MM.1S (cell line): ENCODE measurements around the gene BTBD3.

ENCODE experiments used
- DNase-seq: peaks from one replicate; pipeline ENCODE4 v3.0.0-alpha.2; 2015
- H2AFZ ChIP-seq: fragments of 300-600 bp; sonication (generic); 2 replicates; pipeline ENCODE4 v1.6.0; 2016; ENCODE audit warnings: antibody characterized with exemption, low read length
- H3F3A ChIP-seq: fragments of 300-600 bp; sonication (generic); 2 replicates; pipeline ENCODE4 v1.6.1; 2016; ENCODE audit warnings: mild to moderate bottlenecking, antibody characterized with exemption, low read length, moderate library complexity, mixed read lengths; ENCODE audit not compliant: insufficient read depth
- H3K27ac ChIP-seq: fragments of 300-600 bp; sonication (generic); 2 replicates; pipeline ENCODE4 v1.5.1; 2016; ENCODE audit warnings: mild to moderate bottlenecking, low read length
- H3K27me3 ChIP-seq: fragments of 300-600 bp; sonication (generic); replicated peaks from 2 replicates; pipeline ENCODE4 v1.6.0; 2016; ENCODE audit warnings: low read length; ENCODE audit not compliant: insufficient read depth
- H3K36me3 ChIP-seq: fragments of 300-600 bp; sonication (generic); replicated peaks from 2 replicates; pipeline ENCODE4 v1.6.1; 2016; ENCODE audit warnings: mild to moderate bottlenecking, low read length, mixed read lengths; ENCODE audit not compliant: insufficient read depth
- H3K4me1 ChIP-seq: fragments of 300-600 bp; sonication (generic); 2 replicates; pipeline ENCODE4 v1.6.1; 2016; ENCODE audit warnings: low read length, mixed read lengths
- H3K4me2 ChIP-seq: fragments of 300-600 bp; sonication (generic); 2 replicates; pipeline ENCODE4 v1.6.0; 2016; ENCODE audit warnings: low read depth, low read length
- H3K4me3 ChIP-seq: fragments of 300-600 bp; sonication (generic); 2 replicates; pipeline ENCODE4 v1.5.1; 2016; ENCODE audit warnings: low read length, mixed read lengths
- H3K79me2 ChIP-seq: fragments of 300-600 bp; sonication (generic); 2 replicates; pipeline ENCODE4 v1.6.1; 2016; ENCODE audit warnings: mixed run types, low read length, mixed read lengths
- H3K9ac ChIP-seq: fragments of 300-600 bp; sonication (generic); 2 replicates; pipeline ENCODE4 v1.6.1; 2016; ENCODE audit warnings: low read length, mixed read lengths
- H3K9me2 ChIP-seq: fragments of 300-600 bp; sonication (generic); replicated peaks from 2 replicates; pipeline ENCODE4 v1.6.1; 2016; ENCODE audit warnings: mild to moderate bottlenecking, low read length, mixed read lengths; ENCODE audit not compliant: insufficient read depth
- H3K9me3 ChIP-seq: fragments of 300-600 bp; sonication (generic); replicated peaks from 2 replicates; pipeline ENCODE4 v1.6.1; 2016; ENCODE audit warnings: mild to moderate bottlenecking, low read length, mixed read lengths; ENCODE audit not compliant: insufficient read depth
- H4K20me1 ChIP-seq: fragments of 300-600 bp; sonication (generic); 2 replicates; pipeline ENCODE4 v1.6.1; 2016; ENCODE audit warnings: mild to moderate bottlenecking, low read length, moderate library complexity, mixed read lengths; ENCODE audit not compliant: insufficient read depth
- EZH2 ChIP-seq: fragments of 300-600 bp; sonication (generic); optimal IDR thresholded peaks from 2 replicates; pipeline ENCODE3; 2017; ENCODE audit warnings: low read depth, mild to moderate bottlenecking, antibody characterized with exemption, low read length, mixed read lengths
- EZH2phosphoT487 ChIP-seq: fragments of 300-600 bp; sonication (generic); IDR thresholded peaks from 2 replicates; pipeline ENCODE4 v1.6.1; 2018; ENCODE audit warnings: antibody characterized with exemption, low read length
- TF ChIP-seq, protein P1 (sequence below): fragments of 300-600 bp; sonication (generic); IDR thresholded peaks from 2 replicates; pipeline ENCODE4 v1.5.1; 2016; ENCODE audit warnings: antibody characterized with exemption, low read length, mixed read lengths

The BTBD3 gene

DNA sequence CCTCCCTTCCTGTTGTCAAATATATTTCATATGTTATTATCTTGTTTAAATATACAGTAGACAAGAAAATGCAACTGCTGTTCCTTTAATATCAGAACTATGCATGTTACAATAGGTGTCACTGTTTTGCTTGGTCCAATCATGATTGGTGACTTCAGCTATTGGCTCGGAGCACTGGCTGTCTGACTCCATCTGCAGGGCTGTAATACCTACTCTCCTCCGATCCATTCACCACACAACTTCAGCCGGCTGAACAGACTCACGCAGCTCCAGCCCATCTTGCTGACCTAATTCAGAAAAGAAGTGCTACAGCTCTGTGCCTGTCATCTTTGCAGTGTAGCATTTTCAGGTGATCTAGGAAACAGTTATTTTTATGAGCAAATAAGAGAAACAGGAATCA, at the start of gene BTBD3:
BTBD3 (plus strand) TSS at position 231 of the 400 bp plus-strand sequence. CDS start 383 bp downstream, outside the sequence.
- Histone ChIP-seq H3K9ac (peak within 1 kb of the TSS; percentile 87), H4K20me1 (no peaks in the 10 kb centered on the region), H3K36me3 (0 out of 2 replicates have a peak, but pooled peaks cover under 1% of the 10 kb centered on the region), H2AFZ (0 out of 2 replicates have a peak within 1 kb of the TSS, but pooled peaks have one; percentile 13), H3K4me1 (peaks cover 8% of the 10 kb centered on the region), H3K9me2 (no peaks in the 10 kb centered on the region), H3K4me3 (peak within 1 kb of the TSS; percentile 68), H3K4me2 (peak within 1 kb of the TSS; percentile 74), H3K27me3 (no peaks in the 10 kb centered on the region), H3F3A (0 out of 2 replicates have a peak, but pooled peaks cover 6% of the 10 kb centered on the region), H3K79me2 (peaks cover 43% of the 10 kb centered on the region), H3K27ac (peak within 1 kb of the TSS; percentile 83), H3K9me3 (no peaks in the 10 kb centered on the region)
- no peak for TF ChIP-seq EZH2phosphoT487
- TF ChIP-seq, protein P1, sequence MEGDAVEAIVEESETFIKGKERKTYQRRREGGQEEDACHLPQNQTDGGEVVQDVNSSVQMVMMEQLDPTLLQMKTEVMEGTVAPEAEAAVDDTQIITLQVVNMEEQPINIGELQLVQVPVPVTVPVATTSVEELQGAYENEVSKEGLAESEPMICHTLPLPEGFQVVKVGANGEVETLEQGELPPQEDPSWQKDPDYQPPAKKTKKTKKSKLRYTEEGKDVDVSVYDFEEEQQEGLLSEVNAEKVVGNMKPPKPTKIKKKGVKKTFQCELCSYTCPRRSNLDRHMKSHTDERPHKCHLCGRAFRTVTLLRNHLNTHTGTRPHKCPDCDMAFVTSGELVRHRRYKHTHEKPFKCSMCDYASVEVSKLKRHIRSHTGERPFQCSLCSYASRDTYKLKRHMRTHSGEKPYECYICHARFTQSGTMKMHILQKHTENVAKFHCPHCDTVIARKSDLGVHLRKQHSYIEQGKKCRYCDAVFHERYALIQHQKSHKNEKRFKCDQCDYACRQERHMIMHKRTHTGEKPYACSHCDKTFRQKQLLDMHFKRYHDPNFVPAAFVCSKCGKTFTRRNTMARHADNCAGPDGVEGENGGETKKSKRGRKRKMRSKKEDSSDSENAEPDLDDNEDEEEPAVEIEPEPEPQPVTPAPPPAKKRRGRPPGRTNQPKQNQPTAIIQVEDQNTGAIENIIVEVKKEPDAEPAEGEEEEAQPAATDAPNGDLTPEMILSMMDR = peak; percentile 23; the same call in 1 of the 2 replicates
- DNase-seq = peak; percentile 93

DNA sequence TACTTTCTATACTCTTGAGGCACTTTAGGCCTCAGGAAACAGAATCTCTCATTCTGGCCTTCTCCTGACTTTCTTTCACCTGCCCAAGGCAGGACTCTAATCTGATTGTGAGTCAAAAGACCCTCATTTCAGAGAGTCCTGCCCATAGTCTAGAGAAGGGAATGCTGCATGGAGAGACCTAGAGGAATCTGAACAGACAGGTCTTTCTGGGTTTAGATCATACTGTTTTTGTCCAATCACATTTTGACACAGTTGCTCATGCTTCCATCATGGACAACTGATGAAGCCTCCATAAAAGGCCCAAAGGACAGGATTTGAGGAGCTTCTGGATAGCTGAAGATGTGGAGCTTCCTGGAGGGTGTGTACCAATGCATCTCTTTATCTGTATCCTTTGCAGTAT, 48.1 kb upstream of the BTBD3 start:
- H2AFZ ChIP-seq = no peak overlapping the region
- no peaks in the 10 kb centered on the region for H3K27me3 ChIP-seq
- H3K36me3 ChIP-seq = no peaks in the 10 kb centered on the region
- no peaks in the 10 kb centered on the region for H3K9me3 ChIP-seq
- no peak overlapping the region for H3K27ac ChIP-seq
- no peak overlapping the region for H3K4me2 ChIP-seq
- H3K79me2 ChIP-seq = no peaks in the 10 kb centered on the region
- no peak overlapping the region for H3K4me3 ChIP-seq
- H3K9ac ChIP-seq = no peak overlapping the region
- DNase-seq = no peak
- no peaks in the 10 kb centered on the region for H3F3A ChIP-seq
- H3K9me2 ChIP-seq = no peaks in the 10 kb centered on the region
- TF ChIP-seq EZH2phosphoT487 = no peak
- TF ChIP-seq EZH2 = no peak
- TF ChIP-seq, protein P1 = no peak
- H3K4me1 ChIP-seq = no peaks in the 10 kb centered on the region
- no peaks in the 10 kb centered on the region for H4K20me1 ChIP-seq

DNA sequence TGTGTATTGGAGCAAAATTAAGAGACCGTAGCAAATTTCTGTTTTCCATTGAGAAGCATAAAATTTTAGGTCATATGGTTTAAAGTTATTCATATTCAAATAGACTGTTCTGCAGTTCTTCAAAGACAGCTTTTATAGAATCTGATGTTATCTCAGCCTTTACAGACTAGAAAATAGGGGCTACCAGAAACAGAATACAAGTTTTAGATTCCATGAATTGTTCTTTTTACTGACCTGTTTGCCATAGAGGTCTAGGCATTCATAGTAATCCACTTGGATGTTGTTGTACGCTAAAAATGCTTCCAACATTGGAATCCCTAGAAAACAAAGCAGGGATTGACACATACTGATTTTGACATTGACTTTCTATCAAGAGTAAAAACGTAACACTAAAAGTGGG, 47.3 kb upstream of the BTBD3 start:
- Histone ChIP-seq H2AFZ (no peak overlapping the region), H3K9ac (no peak overlapping the region), H3K27me3 (no peaks in the 10 kb centered on the region), H3K79me2 (no peaks in the 10 kb centered on the region), H3K36me3 (no peaks in the 10 kb centered on the region), H3K4me2 (no peak overlapping the region), H3K9me3 (no peaks in the 10 kb centered on the region), H3K4me1 (no peaks in the 10 kb centered on the region), H3K27ac (no peak overlapping the region), H3K9me2 (no peaks in the 10 kb centered on the region), H3K4me3 (no peak overlapping the region), H3F3A (no peaks in the 10 kb centered on the region), H4K20me1 (no peaks in the 10 kb centered on the region)
- no peak for DNase-seq
- TF ChIP-seq EZH2phosphoT487 = no peak
- TF ChIP-seq, protein P1 = no peak
- TF ChIP-seq EZH2 = no peak
